Astrocyte of the cerebellum (primary cell): ENCODE results near the gene GOLPH3.
A peak's percentile ranks its signal among the peaks of the same experiment; 100 is the strongest.

Experiments
- DNase-seq: peaks from one replicate; pipeline ENCODE4 v3.0.0-alpha.2; 2011; ENCODE audit warnings: low read depth
- H3K4me3 ChIP-seq: 2 replicates; pipeline ENCODE4 v1.5.1; 2011; ENCODE audit warnings: mild to moderate bottlenecking, low read depth, low read length, moderate library complexity
- CTCF ChIP-seq: IDR thresholded peaks from 2 replicates; pipeline ENCODE4 v1.5.1; 2012; ENCODE audit warnings: low read length, low read depth, moderate library complexity, mild to moderate bottlenecking; ENCODE audit errors: missing control alignments
- in situ Hi-C: cut with HindIII; loops from 2 replicates; pipeline ENCODE4 v1.10.0; 2017; ENCODE audit warnings: low sequenced_read_pairs

GOLPH3 gene

GRCh38 chr5:32098291-32098690, 75.8 kb downstream of the GOLPH3 start:
- H3K4me3 ChIP-seq, result no peak overlapping the region
- no peak for TF ChIP-seq CTCF
- DNase-seq, result no peak
- in situ Hi-C loops, result loop anchor here (5.0 kb wide), 1 partner anchor 271 kb away; no protein-coding TSS in a partner anchor

- in situ Hi-C loops, result loop anchor here (5.0 kb wide), 1 partner anchor 270 kb away; no protein-coding TSS in a partner anchor
- no peak overlapping the region for H3K4me3 ChIP-seq
- DNase-seq, result no peak
- no peak for TF ChIP-seq CTCF
These were observed 77.1 kb downstream of the GOLPH3 start for GRCh38 chr5:32096891-32097595.

GRCh38 chr5:32095261-32095671, 78.9 kb downstream of the GOLPH3 start:
- TF ChIP-seq CTCF, result no peak
- in situ Hi-C loops, result loop anchor here (5.0 kb wide), 1 partner anchor 268 kb away; no protein-coding TSS in a partner anchor
- H3K4me3 ChIP-seq, result no peak overlapping the region
- DNase-seq, result no peak

- TF ChIP-seq CTCF, result no peak
- in situ Hi-C loops, result loop anchor here (5.0 kb wide), 1 partner anchor 267 kb away; no protein-coding TSS in a partner anchor
- H3K4me3 ChIP-seq, result no peak overlapping the region
- DNase-seq, result no peak
These were observed 79.4 kb downstream of the GOLPH3 start for GRCh38 chr5:32094691-32095090.

- peak; percentile 68 for TF ChIP-seq CTCF
- H3K4me3 ChIP-seq, result no peak overlapping the region
- peak; percentile 75 for DNase-seq
- in situ Hi-C loops, result no loop called here
These were observed 80.9 kb downstream of the GOLPH3 start for GRCh38 chr5:32092938-32093812.

GRCh38 chr5:32090755-32091128, 83.4 kb downstream of the GOLPH3 start:
- no peak overlapping the region for H3K4me3 ChIP-seq
- TF ChIP-seq CTCF, result no peak
- DNase-seq, result no peak
- in situ Hi-C loops, result no loop called here
